ENCODE results near the gene SYNE2.

Gene SYNE2

GRCh38 chr14:63960926-63961567, 108.2 kb downstream of the SYNE2 start:
- DNase-seq = no peak

- no peak for DNase-seq
These were observed 110.1 kb downstream of the SYNE2 start for GRCh38 chr14:63962906-63963305.

- DNase-seq = no peak
These were observed 110.6 kb downstream of the SYNE2 start for GRCh38 chr14:63963439-63963838.

GRCh38 chr14:63964113-63964512, 111.3 kb downstream of the SYNE2 start:
- DNase-seq = no peak

- no peak for DNase-seq
These were observed 113.6 kb downstream of the SYNE2 start for GRCh38 chr14:63966407-63966806.

GRCh38 chr14:63972323-63972932, 119.6 kb downstream of the SYNE2 start:
- DNase-seq = no peak

- no peak for DNase-seq
These were observed 121.4 kb downstream of the SYNE2 start for GRCh38 chr14:63974176-63974575.

GRCh38 chr14:63981569-63981968, 128.8 kb downstream of the SYNE2 start:
- no peak for DNase-seq

GRCh38 chr14:63982156-63982555, 129.4 kb downstream of the SYNE2 start:
- no peak for DNase-seq

GRCh38 chr14:63982629-63983028, 129.8 kb downstream of the SYNE2 start:
- no peak for DNase-seq

- no peak for DNase-seq
These were observed 134.2 kb downstream of the SYNE2 start for GRCh38 chr14:63986789-63987533.

- no peak for DNase-seq
These were observed 135.8 kb downstream of the SYNE2 start for GRCh38 chr14:63988579-63988978.

- DNase-seq = peak; percentile 40
These were observed 139.0 kb downstream of the SYNE2 start for GRCh38 chr14:63991833-63992232.

GRCh38 chr14:63992858-63993257, 140.1 kb downstream of the SYNE2 start:
- DNase-seq = no peak

GRCh38 chr14:63993992-63994391, 141.2 kb downstream of the SYNE2 start:
- DNase-seq = no peak

- DNase-seq = no peak
These were observed 142.5 kb downstream of the SYNE2 start for GRCh38 chr14:63995285-63995684.

- DNase-seq = no peak
These were observed 143.2 kb downstream of the SYNE2 start for GRCh38 chr14:63996016-63996415.

- DNase-seq = no peak
These were observed 143.9 kb downstream of the SYNE2 start for GRCh38 chr14:63996625-63997220.

GRCh38 chr14:64000749-64001148, 147.9 kb downstream of the SYNE2 start:
- DNase-seq = no peak

- DNase-seq = no peak
These were observed 153.0 kb downstream of the SYNE2 start for GRCh38 chr14:64005822-64006221.

GRCh38 chr14:64008016-64008415, 155.2 kb downstream of the SYNE2 start:
- no peak for DNase-seq

GRCh38 chr14:64012003-64012402, 159.2 kb downstream of the SYNE2 start:
- DNase-seq = no peak

GRCh38 chr14:64012720-64013119, 159.9 kb downstream of the SYNE2 start:
- DNase-seq = no peak

GRCh38 chr14:64025479-64025878, 172.7 kb downstream of the SYNE2 start:
- no peak for DNase-seq

All from activated CD4-positive, alpha-beta T cell treated with anti-CD3 and anti-CD28 coated beads, Interleukin-2, Interleukin-6, amounts not matched to agents 100 ng/mL and 50 ng/mL, durations not matched to agents 16 hours and 8 hours (primary cell).